GM18498 (cell line): ENCODE measurements around the gene SLC7A9.
"Not testable (repeated sequence)": the region's sequence is repeated elsewhere in the genome, so short reads cannot be mapped to it uniquely, and the experiment has no call there.

Source experiments
- ATAC-seq: cut with Tn5 transposase; IDR thresholded peaks from one replicate; pipeline ENCODE4 v1.9.1; 2021; ENCODE audit warnings: mild to moderate bottlenecking, moderate library complexity; ENCODE audit not compliant: unreplicated experiment

The SLC7A9 gene

GRCh38 chr19:32864318-32865007, 5.1 kb downstream of the SLC7A9 start:
- no peak for ATAC-seq

GRCh38 chr19:32863841-32864240, 5.7 kb downstream of the SLC7A9 start:
- no peak for ATAC-seq

GRCh38 chr19:32863301-32863700, 6.3 kb downstream of the SLC7A9 start:
- no peak for ATAC-seq

GRCh38 chr19:32862741-32863140, 6.8 kb downstream of the SLC7A9 start:
- ATAC-seq: no peak

GRCh38 chr19:32862173-32862572, 7.4 kb downstream of the SLC7A9 start:
- ATAC-seq: no peak

GRCh38 chr19:32861596-32861995, 8.0 kb downstream of the SLC7A9 start:
- ATAC-seq: no peak

GRCh38 chr19:32859591-32859990, 10.0 kb downstream of the SLC7A9 start:
- no peak for ATAC-seq

- no peak for ATAC-seq
Measured at GRCh38 chr19:32858559-32858958, 11.0 kb downstream of the SLC7A9 start.

GRCh38 chr19:32858155-32858554, 11.4 kb downstream of the SLC7A9 start:
- no peak for ATAC-seq

GRCh38 chr19:32857584-32857983, 12.0 kb downstream of the SLC7A9 start:
- no peak for ATAC-seq

- not testable (repeated sequence) for ATAC-seq
Measured at GRCh38 chr19:32856818-32857217, 12.7 kb downstream of the SLC7A9 start.

GRCh38 chr19:32852216-32852615, 17.4 kb downstream of the SLC7A9 start:
- no peak for ATAC-seq

GRCh38 chr19:32848035-32848434, 21.5 kb downstream of the SLC7A9 start:
- not testable (repeated sequence) for ATAC-seq

GRCh38 chr19:32843716-32844245, 25.8 kb downstream of the SLC7A9 start:
- ATAC-seq: no peak

- no peak for ATAC-seq
Measured at GRCh38 chr19:32842061-32842460, 27.5 kb downstream of the SLC7A9 start.

- ATAC-seq: no peak
Measured at GRCh38 chr19:32837531-32837930, 32.0 kb downstream of the SLC7A9 start.

- not testable (repeated sequence) for ATAC-seq
Measured at GRCh38 chr19:32833388-32833787, 36.2 kb downstream of the SLC7A9 start.

- not testable (repeated sequence) for ATAC-seq
Measured at GRCh38 chr19:32832825-32833224, 36.7 kb downstream of the SLC7A9 start.

- ATAC-seq: not testable (repeated sequence)
Measured at GRCh38 chr19:32832094-32832493, 37.5 kb downstream of the SLC7A9 start.

- ATAC-seq: no peak
Measured at GRCh38 chr19:32831611-32832010, 38.0 kb downstream of the SLC7A9 start.

- no peak for ATAC-seq
Measured at GRCh38 chr19:32830231-32831014, 39.1 kb downstream of the SLC7A9 start.

- no peak for ATAC-seq
Measured at GRCh38 chr19:32829345-32829896, 40.1 kb downstream of the SLC7A9 start.
